G401 (cell line): ENCODE results near the gene LYSMD1. TPM values are rescaled to one million over a fixed set of nuclear protein-coding genes. Genes with fewer than 3 reads are reported as not detected.
"Not testable (repeated sequence)": the region's sequence is repeated elsewhere in the genome, so short reads cannot be mapped to it uniquely, and the experiment has no call there.

Experiments used
- DNase-seq: peaks from one replicate; pipeline ENCODE4 v3.0.0-alpha.2; 2015; ENCODE audit warnings: low spot score
- in situ Hi-C: cut with HindIII; loops from 2 replicates; pipeline ENCODE4 v1.10.0; 2016; ENCODE audit warnings: low sequenced_read_pairs, mixed read lengths
- total RNA-seq: library from RNA; depleted of rRNA; stranded (reverse); fragments of >200 nt; shearing (Covaris generic); gene quantifications from 2 replicates; pipeline ENCODE4 v1.2.3, GENCODE V29; 2014; rRNA removed

The LYSMD1 gene
- 6.2 and 8.9 TPM in 2 replicates for total RNA-seq

- in situ Hi-C loops, result no loop called here
- peak; percentile 98 for DNase-seq
Observed at GRCh38 chr1:151165738-151166504, at the start of gene LYSMD1, which contains the start of gene SCNM1. Gene LYSMD1, minus strand, starts transcription at chr1:151165902. Its CDS starts 644 bp downstream, at chr1:151165258. Gene SCNM1, plus strand, starts transcription at chr1:151166144. Its CDS starts 9 bp downstream, at chr1:151166153.

GRCh38 chr1:151213560-151213959 lies 47.9 kb upstream of the LYSMD1 start:
- DNase-seq, result no peak
- in situ Hi-C loops, result no loop called here

- DNase-seq, result no peak
- in situ Hi-C loops, result no loop called here
Observed at GRCh38 chr1:151211972-151212705, 46.4 kb upstream of the LYSMD1 start.

- in situ Hi-C loops, result no loop called here
- no peak for DNase-seq
Observed at GRCh38 chr1:151210830-151211229, 45.1 kb upstream of the LYSMD1 start.

- in situ Hi-C loops, DNase-seq: not testable (repeated sequence)
Observed at GRCh38 chr1:151205381-151205965, 39.8 kb upstream of the LYSMD1 start.

- no peak for DNase-seq
- in situ Hi-C loops, result no loop called here
Observed at GRCh38 chr1:151199873-151200581, 34.3 kb upstream of the LYSMD1 start.

GRCh38 chr1:151198254-151199127 lies 32.8 kb upstream of the LYSMD1 start, which contains the start of gene PIP5K1A:
Gene PIP5K1A, plus strand, starts transcription at chr1:151198552. Its CDS starts 445 bp downstream, at chr1:151198997.
- in situ Hi-C loops, result no loop called here
- DNase-seq, result peak; percentile 98

GRCh38 chr1:151197863-151198253 lies 32.2 kb upstream of the LYSMD1 start:
- in situ Hi-C loops, result no loop called here
- DNase-seq, result no peak

GRCh38 chr1:151196292-151196800 lies 30.6 kb upstream of the LYSMD1 start:
- peak; percentile 91 for DNase-seq
- in situ Hi-C loops, result no loop called here

GRCh38 chr1:151194894-151195594 lies 29.3 kb upstream of the LYSMD1 start:
- in situ Hi-C loops, DNase-seq: not testable (repeated sequence)

- DNase-seq, result no peak
- in situ Hi-C loops, result no loop called here
Observed at GRCh38 chr1:151193856-151194255, 28.2 kb upstream of the LYSMD1 start.

GRCh38 chr1:151193304-151193703 lies 27.6 kb upstream of the LYSMD1 start:
- in situ Hi-C loops, result no loop called here
- no peak for DNase-seq

- DNase-seq, result no peak
- in situ Hi-C loops, result no loop called here
Observed at GRCh38 chr1:151192047-151192446, 26.3 kb upstream of the LYSMD1 start.

GRCh38 chr1:151189637-151190445 lies 24.1 kb upstream of the LYSMD1 start, which contains the start of gene VPS72:
Gene VPS72, minus strand, starts transcription at chr1:151190197. Its CDS starts 76 bp downstream, at chr1:151190121.
- peak; percentile 94 for DNase-seq

GRCh38 chr1:151188667-151189066 lies 23.0 kb upstream of the LYSMD1 start:
- DNase-seq, in situ Hi-C loops: not testable (repeated sequence)

More at GRCh38 chr1:151189637-151190445, 24.1 kb upstream of the LYSMD1 start, which contains the start of gene VPS72:
- in situ Hi-C loops, result no loop called here

GRCh38 chr1:151187205-151187604 lies 21.5 kb upstream of the LYSMD1 start:
- in situ Hi-C loops, result no loop called here
- no peak for DNase-seq

- no peak for DNase-seq
- in situ Hi-C loops, result no loop called here
Observed at GRCh38 chr1:151184211-151184610, 18.5 kb upstream of the LYSMD1 start.
